Right renal pelvis (tissue), 4 donors: ENCODE results near the gene FGD4. TPM values are rescaled to one million over a fixed set of nuclear protein-coding genes. Genes with fewer than 3 reads are reported as not detected.

ENCODE experiments used
- DNase-seq, 4 donors: peaks; one replicate each; pipeline ENCODE4 v3.0.0-alpha.2; 2013; ENCODE audit warnings: low read depth in 4 of 4, low spot score in 3 of 4, missing footprints in 1 of 4
- polyA plus RNA-seq, 4 donors: library from polyadenylated mRNA; unstranded; fragments of 120-200 nt; gene quantifications; one replicate each; pipeline ENCODE4 v1.2.1, GENCODE V29; 2013; ENCODE audit not compliant: insufficient read length in 4 of 4

The FGD4 gene
- polyA plus RNA-seq, 4 donors: 14.0 to 19.3 (median 17.8) TPM

DNA sequence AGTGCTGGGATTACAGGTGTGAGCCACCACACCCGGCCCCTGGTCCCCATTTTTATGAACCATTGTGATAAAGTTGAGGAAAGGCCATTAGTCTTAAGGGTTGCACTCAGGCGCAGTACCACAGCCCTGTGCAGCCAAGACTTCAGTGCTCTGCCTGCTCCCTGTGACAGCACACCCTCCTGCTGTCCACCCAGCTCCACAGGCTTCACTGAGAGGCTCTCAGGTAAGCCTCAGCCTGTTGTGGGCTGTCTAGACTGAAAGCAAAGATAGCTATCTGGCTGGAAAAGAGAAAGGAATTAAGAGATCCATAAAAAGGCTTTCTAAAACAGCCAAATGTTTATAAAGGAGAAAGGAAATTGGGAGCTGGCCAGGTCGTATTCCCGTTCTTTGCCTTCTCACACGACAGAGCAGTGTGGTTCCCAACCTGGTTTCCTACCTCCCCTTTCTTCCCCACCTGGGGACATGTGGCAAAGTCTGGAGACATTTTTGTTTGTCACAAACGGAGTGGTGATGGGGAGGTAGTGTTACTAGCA lies 260.6 kb downstream of the FGD4 start:
- DNase-seq: no peak

DNA sequence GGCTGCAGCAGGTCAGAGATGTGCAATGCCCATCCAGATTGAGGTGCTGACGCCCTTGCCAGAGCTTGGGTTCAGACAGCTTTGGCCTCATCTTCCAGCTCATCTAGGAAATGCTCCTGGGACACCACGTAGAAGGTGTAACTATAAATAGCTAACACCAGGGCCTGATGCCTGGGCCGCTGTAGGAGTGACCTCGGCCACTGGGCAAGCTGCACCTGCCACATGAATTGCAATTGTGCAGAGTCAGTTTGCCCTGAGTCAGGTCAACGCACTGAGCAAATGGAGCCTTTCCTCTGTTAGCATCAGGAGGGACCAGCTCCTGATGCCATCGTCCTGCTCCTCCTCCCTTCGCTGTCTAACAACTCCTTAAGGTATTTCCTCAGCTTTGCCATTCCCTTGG lies 262.3 kb downstream of the FGD4 start:
- DNase-seq: no peak

DNA sequence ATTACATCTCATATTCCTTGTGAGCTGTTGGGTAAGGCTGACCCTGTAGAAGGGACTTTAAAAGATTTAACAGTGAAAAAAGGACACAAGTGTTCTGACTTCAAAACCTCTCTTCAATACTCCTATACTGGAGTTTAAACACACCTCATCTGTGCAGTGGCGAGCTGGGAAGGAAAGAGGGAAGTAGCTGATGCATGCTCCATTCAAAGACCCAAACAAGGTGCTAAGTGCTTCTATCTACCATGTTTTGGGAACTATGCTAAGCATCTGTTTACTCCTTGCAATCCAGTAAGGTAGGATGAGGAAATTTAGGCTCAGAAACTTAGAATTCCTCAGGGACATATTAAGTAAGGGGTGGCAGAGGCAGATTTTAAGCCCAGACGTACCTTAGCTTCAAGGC lies 263.3 kb downstream of the FGD4 start:
- no peak for DNase-seq

DNA sequence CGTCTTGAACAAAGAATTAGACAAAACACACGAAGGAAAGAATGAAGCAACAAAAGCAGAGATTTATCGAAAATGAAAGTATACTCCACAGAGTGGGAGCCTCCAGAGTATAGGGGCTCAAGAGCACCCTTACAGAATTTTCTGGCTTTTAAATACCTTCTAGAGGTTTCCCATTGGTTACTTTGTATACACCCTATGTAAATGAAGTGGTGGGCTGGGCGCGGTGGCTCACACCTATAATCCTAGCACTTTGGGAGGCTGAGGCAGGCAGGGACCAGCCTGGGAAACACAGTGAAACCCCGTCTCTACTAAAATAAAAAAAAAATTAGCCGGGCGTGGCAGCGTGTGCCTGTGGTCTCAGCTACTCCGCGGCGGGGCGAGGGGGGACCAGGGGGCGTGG lies 266.7 kb downstream of the FGD4 start:
- DNase-seq: no peak

DNA sequence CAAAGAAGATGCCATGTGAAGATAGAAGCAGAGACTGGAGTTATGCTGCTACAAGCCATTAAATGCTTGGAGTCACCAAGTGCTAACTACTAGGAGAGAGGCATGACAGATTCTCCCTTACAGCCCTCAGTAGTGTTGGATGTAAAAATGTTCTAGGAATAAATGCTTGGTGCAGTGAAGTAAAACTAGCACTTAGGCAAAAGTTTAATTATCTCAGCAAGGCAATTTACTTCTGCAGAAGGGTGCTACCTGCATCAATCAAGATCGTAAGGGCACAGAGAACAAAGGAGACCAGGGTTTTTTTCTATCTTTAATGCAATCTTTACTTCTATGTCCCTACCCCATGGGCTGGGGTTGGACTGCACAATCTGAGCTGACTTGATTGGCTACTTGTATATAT lies 270.2 kb downstream of the FGD4 start:
- DNase-seq: no peak

DNA sequence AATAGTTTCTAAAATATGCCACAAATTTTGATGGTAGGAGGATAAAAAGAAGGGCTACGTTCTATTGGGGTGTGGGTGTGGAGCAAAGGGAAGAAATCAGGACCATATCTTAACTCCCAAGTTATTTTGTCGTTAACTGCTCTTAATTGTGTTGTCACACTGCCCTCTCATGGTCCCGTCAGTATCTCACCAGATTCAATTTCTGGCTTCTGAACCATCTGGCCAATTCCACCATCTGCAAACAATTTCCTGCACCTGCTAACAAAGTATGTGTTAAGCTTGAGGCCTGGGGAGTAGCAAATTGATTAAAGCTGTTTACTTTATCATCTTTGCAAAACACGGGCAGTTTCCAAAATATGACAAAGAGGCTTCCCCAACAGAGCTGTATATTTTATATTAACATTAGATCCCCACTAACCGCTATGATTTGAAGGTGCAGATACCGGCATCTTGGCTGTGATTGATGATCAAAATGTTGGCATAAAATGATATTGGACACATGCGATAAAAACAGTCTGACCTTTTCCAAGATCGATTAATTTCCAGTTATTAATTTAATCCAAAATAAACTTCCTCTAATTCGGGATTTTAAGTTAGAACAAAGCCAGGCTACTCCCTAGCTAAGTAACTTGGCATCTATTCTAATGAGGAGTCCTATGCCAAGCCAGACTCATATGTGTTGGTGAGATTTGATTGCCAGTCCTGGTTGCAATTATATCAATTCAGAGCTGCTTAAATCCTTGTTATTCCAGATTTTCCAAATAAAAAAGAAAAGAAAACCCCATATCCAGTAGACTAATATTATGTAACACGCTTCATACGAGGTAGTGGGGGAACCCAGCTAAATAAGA lies 272.8 kb downstream of the FGD4 start:
- DNase-seq: peak; percentile 34 to 65 (median 57)

DNA sequence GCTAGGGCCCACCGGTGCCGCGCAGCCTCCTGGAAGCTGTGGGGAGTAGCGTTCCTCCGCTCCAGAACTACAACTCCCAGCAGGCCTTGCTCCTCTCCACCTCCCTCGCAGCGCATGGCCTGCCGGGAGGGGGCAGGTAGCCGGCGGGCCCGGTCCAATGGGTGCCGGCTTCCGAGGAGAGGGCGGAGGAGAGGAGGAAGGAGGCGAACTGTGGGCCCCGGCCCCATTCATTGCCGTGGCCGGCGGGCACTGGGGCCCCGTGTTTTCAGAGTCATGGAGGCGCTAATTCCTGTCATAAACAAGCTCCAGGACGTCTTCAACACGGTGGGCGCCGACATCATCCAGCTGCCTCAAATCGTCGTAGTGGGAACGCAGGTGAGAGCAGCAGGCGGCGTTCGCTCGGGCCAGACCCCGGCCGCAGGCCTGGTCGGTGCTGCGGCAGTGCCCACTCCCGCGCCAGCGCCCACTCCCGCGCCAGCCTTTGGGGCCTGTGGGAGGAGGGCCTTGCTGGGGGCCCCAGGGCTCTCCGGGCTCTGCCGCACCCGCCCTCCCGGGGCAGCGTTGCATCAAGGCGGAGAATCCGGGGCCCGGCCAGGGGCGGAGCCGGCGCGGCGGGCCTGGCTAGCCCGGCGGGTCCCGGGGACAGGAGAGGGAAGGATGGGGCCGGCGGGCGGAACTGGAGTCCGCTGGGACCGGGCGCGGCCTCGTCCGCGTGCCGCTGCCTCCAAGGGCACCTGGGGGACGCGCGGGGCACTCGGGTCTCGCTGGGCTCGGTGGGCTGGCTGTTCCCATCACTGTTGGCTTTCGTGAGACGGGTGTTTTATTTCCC lies 279.9 kb downstream of the FGD4 start, which contains the start of gene DNM1L:
Gene DNM1L (plus strand): TSS at position 211 of the 829 bp plus-strand sequence. CDS start 63 bp downstream, at position 274.
- peak; percentile 86 to 96 (median 93) for DNase-seq

DNA sequence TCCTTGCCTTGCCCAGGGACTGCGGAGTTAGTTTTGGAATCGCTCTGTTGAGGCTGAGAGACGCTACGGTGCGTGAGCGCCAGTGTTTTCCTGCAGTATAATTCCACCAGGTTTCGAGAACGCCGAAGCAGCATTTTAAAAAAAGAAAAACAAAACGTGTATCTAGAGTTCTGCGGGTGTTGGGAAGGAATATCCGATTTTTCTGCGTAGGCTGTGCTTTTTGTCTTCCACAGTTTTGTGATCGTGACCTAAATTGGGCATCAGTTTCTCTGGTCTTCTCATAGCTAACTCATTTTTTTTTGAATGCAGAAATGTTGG lies 280.5 kb downstream of the FGD4 start:
- DNase-seq: peak in 1 of 4 donors; percentile 39

DNA sequence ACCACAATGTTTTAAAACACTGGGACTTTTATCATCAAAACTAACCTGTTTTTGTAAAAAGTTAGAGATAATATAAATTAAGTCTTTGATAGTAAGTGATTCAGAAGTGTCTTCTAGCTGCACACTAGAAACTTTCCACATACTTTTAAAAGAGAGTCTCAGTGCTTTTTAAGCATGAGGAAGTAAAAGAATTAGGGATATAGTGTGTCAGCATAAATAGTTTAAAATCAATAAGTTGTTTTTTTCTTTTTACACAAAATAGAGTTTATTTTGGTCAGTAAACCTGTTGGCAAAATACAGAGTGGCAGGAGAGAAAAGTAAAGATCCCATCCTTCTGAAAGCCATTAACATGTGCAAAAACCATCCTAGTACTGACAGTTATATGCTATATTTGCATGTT lies 281.4 kb downstream of the FGD4 start:
- no peak for DNase-seq

DNA sequence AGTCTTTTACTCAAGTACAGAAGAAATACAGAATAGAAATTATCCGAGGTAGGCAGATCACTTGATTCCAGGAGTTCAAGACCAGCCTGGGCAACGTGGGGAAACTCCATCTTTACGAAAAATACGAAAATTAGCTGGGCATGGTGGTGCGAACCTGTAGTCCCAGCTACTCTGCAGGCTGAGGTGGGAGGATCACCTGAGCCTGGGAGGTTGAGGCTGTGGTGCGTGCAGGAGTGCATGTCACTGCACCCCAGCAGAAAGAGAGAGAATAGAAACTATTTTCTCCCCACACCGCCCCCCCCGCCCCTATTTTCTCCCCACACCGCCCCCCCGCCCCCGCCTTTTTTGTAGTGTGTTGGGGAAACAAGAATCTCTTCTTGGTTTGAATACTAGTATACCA lies 281.9 kb downstream of the FGD4 start:
- DNase-seq: no peak

DNA sequence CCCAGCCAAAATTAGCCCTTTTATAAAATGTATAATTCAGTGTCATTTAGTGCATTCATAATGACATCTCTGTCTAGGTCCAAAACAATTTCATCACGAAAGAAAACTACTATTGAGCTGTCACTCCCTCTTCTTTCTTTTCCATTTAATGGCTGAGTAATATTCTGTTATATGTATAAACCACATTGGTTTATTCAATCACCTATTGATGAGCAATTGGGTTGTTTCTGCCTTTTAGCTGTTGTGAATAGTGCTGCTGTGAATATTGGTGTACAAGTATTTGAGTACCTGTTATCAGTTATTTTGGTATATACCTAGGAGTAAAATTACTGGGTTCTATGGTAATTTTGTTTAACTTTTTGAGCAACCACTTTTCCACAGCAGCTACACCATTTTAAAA lies 287.0 kb downstream of the FGD4 start:
- DNase-seq: no peak

DNA sequence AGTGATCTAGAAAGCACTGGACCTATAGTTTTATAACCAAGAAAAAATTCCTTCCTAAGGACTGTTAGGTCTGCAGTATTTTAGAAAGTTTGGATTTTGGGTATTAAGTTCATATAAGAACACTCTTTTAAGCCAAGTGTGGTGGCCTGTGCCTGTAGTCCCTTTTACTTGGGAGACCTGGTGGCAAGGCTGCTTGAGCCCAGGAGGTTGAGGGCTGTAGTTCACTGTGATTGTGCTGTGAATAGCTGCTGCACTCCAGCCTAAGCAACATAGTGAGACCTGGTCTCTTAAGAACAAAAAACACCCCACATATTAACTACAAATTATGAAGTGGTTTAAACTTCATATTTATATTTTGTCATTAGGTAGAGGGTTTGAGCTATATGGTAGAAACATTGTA lies 289.4 kb downstream of the FGD4 start:
- no peak for DNase-seq

DNA sequence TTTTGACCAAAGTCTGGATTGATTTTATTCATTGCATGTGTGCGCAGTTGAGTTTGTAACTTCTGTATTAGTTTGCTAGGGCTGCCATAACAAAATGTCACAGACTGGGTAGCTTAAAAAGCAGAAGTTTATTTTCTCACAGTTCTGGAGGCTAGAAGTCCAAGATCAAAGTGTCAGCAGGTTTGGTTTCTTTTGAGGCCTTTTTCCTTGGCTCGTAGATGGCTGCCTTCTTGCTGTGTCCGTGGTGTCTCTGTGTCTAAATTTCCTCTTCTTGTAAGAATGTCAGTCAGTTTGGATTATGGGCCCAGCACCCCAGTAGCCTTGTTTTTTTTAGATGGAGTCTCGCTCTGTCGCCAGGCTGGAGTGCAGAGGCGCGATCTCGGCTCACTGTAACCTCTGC lies 291.6 kb downstream of the FGD4 start:
- no peak for DNase-seq

DNA sequence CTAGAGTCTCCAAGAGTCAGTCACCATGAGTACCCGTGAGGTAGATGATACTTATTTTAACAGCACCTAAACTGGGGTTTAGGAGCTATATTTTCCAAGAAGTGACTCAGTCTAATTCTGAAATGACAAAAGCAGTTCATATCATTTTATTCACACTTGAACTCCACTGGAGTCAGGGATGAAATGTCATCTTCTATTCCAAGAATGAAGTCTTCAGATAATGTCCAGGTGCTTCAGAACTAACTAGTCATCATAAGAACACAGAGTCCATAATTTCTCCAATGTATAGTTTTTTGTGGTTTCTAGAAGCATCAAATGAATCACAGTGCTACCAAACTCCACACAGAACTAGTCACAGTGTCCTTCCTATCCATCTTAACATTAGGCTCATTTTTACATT lies 293.0 kb downstream of the FGD4 start:
- no peak for DNase-seq

DNA sequence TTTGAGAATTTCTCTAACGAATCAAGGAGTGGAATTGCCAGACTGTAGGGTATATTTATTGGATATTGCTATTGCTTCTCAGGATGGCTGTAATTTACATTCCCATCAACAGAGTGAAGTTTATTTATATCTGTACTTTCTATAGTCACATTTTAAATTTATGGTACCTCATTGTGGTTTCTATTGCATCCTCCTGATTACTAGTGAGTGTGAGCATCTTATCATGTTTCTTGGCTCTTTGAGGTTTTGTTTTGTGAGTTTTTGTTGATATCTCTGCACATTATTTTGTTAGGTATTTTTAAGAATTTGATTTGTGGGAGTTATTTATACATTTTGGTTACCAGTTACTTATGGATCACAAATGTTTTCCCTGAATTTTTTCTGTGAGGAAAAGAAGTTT lies 293.7 kb downstream of the FGD4 start:
- no peak for DNase-seq
